BE2C (cell line): ENCODE measurements around the gene MARCHF2. TPM values are rescaled to one million over a fixed set of nuclear protein-coding genes. Genes with fewer than 3 reads are reported as not detected.

Experiments used
- DNase-seq: peaks from one replicate; pipeline ENCODE4 v3.0.0-alpha.2; 2020
- H3K27me3 ChIP-seq: fragments of 250-450 bp; sonication (Bioruptor Pico); 2 replicates; pipeline ENCODE4 v1.5.1; 2020; ENCODE audit warnings: mild to moderate bottlenecking
- H3K36me3 ChIP-seq: fragments of 250-450 bp; sonication (Bioruptor Pico); 2 replicates; pipeline ENCODE4 v1.5.1; 2020; ENCODE audit warnings: mild to moderate bottlenecking
- H3K4me1 ChIP-seq: fragments of 250-450 bp; sonication (Bioruptor Pico); 2 replicates; pipeline ENCODE4 v1.5.1; 2020
- H3K4me3 ChIP-seq: 2 replicates; pipeline ENCODE4 v1.5.1; 2011; ENCODE audit warnings: low read depth, low read length
- H3K9me3 ChIP-seq: fragments of 250-450 bp; sonication (Bioruptor Pico); 2 replicates; pipeline ENCODE4 v1.5.1; 2020
- polyA plus RNA-seq: library from polyadenylated mRNA; unstranded; fragments of >200 nt; gene quantifications from one replicate; pipeline ENCODE4 v1.2.1, GENCODE V29; 2012; ENCODE audit warnings: low read depth, missing spikeins; ENCODE audit not compliant: insufficient read length, insufficient read depth
- TF ChIP-seq, protein P1 (sequence below): IDR thresholded peaks from 2 replicates; pipeline ENCODE4 v1.5.1; 2012; ENCODE audit warnings: mild to moderate bottlenecking, low read depth, low read length

Gene MARCHF2, protein sequence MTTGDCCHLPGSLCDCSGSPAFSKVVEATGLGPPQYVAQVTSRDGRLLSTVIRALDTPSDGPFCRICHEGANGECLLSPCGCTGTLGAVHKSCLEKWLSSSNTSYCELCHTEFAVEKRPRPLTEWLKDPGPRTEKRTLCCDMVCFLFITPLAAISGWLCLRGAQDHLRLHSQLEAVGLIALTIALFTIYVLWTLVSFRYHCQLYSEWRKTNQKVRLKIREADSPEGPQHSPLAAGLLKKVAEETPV
- polyA plus RNA-seq = 11.9 TPM

- H3K9me3 ChIP-seq = no peaks in the 10 kb centered on the region
- no peaks in the 10 kb centered on the region for H3K36me3 ChIP-seq
- TF ChIP-seq, protein P1, sequence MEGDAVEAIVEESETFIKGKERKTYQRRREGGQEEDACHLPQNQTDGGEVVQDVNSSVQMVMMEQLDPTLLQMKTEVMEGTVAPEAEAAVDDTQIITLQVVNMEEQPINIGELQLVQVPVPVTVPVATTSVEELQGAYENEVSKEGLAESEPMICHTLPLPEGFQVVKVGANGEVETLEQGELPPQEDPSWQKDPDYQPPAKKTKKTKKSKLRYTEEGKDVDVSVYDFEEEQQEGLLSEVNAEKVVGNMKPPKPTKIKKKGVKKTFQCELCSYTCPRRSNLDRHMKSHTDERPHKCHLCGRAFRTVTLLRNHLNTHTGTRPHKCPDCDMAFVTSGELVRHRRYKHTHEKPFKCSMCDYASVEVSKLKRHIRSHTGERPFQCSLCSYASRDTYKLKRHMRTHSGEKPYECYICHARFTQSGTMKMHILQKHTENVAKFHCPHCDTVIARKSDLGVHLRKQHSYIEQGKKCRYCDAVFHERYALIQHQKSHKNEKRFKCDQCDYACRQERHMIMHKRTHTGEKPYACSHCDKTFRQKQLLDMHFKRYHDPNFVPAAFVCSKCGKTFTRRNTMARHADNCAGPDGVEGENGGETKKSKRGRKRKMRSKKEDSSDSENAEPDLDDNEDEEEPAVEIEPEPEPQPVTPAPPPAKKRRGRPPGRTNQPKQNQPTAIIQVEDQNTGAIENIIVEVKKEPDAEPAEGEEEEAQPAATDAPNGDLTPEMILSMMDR = peak; percentile 43
- H3K27me3 ChIP-seq = no peaks in the 10 kb centered on the region
- peak within 1 kb of the TSS; percentile 64 for H3K4me3 ChIP-seq
- peak; percentile 97 for DNase-seq
- no peaks in the 10 kb centered on the region; the same call in 1 of the 2 replicates for H3K4me1 ChIP-seq
These were observed at the start of gene MARCHF2 for GRCh38 chr19:8412783-8413628. TSS of gene MARCHF2 (plus strand) at chr19:8413305. CDS start at chr19:8421841, 8,536 bp downstream.

DNA sequence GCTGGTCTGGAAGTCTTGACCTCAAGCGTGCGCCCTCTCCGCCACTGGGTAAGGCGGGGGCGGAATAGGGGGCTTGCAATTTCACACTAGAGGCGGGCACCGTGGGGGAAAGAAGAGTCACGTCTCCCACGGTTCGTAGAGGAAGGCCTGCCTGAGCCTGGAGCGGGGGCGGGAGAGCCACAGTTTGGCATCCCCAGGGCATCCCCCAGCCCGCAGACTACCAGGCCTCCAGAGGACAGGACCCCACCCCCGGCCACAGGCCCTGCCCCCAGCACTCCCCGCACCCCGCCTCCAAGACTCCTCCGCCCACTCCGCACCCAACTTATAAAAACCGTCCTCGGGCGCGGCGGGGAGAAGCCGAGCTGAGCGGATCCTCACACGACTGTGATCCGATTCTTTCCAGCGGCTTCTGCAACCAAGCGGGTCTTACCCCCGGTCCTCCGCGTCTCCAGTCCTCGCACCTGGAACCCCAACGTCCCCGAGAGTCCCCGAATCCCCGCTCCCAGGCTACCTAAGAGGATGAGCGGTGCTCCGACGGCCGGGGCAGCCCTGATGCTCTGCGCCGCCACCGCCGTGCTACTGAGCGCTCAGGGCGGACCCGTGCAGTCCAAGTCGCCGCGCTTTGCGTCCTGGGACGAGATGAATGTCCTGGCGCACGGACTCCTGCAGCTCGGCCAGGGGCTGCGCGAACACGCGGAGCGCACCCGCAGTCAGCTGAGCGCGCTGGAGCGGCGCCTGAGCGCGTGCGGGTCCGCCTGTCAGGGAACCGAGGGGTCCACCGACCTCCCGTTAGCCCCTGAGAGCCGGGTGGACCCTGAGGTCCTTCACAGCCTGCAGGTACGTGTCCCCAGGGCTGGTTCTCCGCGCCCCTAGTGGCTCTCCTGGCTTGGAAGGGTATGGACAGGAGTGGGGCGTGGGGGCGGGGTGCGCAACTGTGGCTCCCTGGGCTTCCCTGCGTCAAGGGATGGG, 49.0 kb upstream of the MARCHF2 start, which contains the start of gene ANGPTL4:
TSS of gene ANGPTL4 (plus strand) at position 353 of the 969 bp plus-strand sequence. CDS start at position 520, 167 bp downstream.
- TF ChIP-seq, protein P1 = no peak; the same call in 1 of the 2 replicates
- H3K4me1 ChIP-seq = peaks cover 8% of the 10 kb centered on the region
- no peaks in the 10 kb centered on the region for H3K36me3 ChIP-seq
- H3K27me3 ChIP-seq = peaks cover 8% of the 10 kb centered on the region; the same call in 1 of the 2 replicates
- H3K4me3 ChIP-seq = peak within 1 kb of the TSS; percentile 51
- no peaks in the 10 kb centered on the region for H3K9me3 ChIP-seq
- peak; percentile 68 for DNase-seq

GRCh38 chr19:8366121-8366581, 47.0 kb upstream of the MARCHF2 start:
- peaks cover 8% of the 10 kb centered on the region for H3K4me1 ChIP-seq
- H3K4me3 ChIP-seq = no peak overlapping the region
- H3K9me3 ChIP-seq = no peaks in the 10 kb centered on the region
- no peak for DNase-seq
- TF ChIP-seq, protein P1 = no peak
- no peaks in the 10 kb centered on the region for H3K36me3 ChIP-seq
- peaks cover 8% of the 10 kb centered on the region; the same call in 1 of the 2 replicates for H3K27me3 ChIP-seq

DNA sequence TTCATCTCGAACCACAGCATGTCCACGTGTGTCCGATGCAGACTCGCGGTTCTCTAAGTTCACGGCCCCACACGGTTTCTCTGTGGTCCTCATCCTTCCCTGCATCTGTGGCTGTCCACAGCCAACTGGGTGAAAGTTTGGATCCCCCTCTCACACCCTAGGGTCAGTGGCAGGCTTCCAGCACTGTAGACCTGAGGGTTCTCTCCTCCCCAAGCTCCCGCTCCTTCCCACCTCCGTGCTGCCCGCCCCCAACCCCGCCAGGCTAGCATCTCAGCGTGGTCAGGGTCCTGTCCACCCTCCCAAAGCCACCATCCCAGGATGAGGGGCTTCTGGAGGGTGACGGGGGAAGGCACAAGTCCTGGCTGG, 46.2 kb upstream of the MARCHF2 start:
- peaks cover 8% of the 10 kb centered on the region; the same call in 1 of the 2 replicates for H3K27me3 ChIP-seq
- H3K4me3 ChIP-seq = peak overlapping the region; percentile 8; the same call in 1 of the 2 replicates
- no peaks in the 10 kb centered on the region for H3K36me3 ChIP-seq
- DNase-seq = no peak
- H3K9me3 ChIP-seq = no peaks in the 10 kb centered on the region
- H3K4me1 ChIP-seq = peaks cover 12% of the 10 kb centered on the region
- TF ChIP-seq, protein P1 = no peak

DNA sequence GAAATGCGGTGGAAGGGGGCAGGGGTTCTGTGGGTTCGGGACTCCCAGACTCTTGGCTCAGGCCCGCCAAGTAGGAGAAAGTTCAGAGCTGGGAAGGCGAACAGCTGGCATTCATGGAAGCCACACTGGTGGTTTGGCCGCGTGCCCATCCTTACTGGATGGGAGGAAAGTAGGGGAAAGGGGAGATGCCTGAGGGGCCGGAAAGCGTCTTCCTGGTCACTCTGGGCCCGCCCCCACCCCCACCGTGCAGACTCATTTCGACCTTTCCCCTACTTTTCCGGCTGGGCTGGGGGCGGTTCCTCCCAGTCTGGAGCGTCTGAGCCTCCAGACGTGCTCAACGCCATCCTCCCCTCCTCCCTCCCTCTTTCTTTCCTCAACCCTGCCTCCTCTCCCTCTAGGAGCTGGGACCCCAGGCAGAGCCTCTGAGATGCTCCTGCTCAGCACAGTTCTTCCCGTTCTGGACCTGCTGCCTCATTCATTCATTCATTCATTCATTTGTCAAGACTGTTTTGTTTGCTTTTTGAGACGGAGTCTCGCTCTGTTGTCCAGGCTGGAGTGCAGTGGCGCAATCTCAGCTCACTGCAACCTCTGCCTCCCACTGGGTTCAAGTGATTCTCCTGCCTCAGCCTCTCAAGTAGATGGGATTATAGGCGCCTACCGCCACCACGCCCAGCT, 45.6 kb upstream of the MARCHF2 start:
- Histone ChIP-seq H3K4me1 (peaks cover 12% of the 10 kb centered on the region), H3K4me3 (peak overlapping the region; percentile 8)
- DNase-seq = peak; percentile 94

More for the DNA sequence above, 45.6 kb upstream of the MARCHF2 start:
- TF ChIP-seq, protein P1 = no peak
- Histone ChIP-seq H3K27me3 (peaks cover 8% of the 10 kb centered on the region; the same call in 1 of the 2 replicates), H3K36me3 (no peaks in the 10 kb centered on the region), H3K9me3 (no peaks in the 10 kb centered on the region)
